ENCODE results near the gene CERS3. TPM values are rescaled to one million over a fixed set of nuclear protein-coding genes. Genes with fewer than 3 reads are reported as not detected.

CERS3 gene
- total and polyA plus RNA-seq, 2 donors (not counting 1 experiment from before 2014, with no cell fraction given): 0.12 to 0.34 TPM

GRCh38 chr15:100393008-100393407 is 135.7 kb downstream of the CERS3 start:
- Mint-ChIP-seq H3K4me3 (no peak overlapping the region), H3K27me3 (peaks cover 4% of the 10 kb centered on the region)

GRCh38 chr15:100385300-100386050 is 143.3 kb downstream of the CERS3 start:
- intact Hi-C loops (cut with micrococcal nuclease): no loop called here
- no peaks in the 10 kb centered on the region for H3K27me3 Mint-ChIP-seq
- ChIA-PET POLR2A (no interaction called here), CTCF (no interaction called here)
- Histone ChIP-seq H3K27ac (ENCODE audit: low read length in 2 of 2) (no peak overlapping the region), H3K9me3 (ENCODE audit: control extremely low read depth in 1 of 3, control insufficient read depth in 2 of 3, insufficient read depth in 1 of 3, low read length in 2 of 3) (peaks cover 0 to 45% (median 9%) of the 10 kb centered on the region in 3 donors), H3K4me1 (ENCODE audit: control insufficient read depth in 2 of 2, insufficient read depth in 2 of 2, low read length in 2 of 2) (no peaks in the 10 kb centered on the region), H4K20me1 (ENCODE audit: control insufficient read depth, insufficient read depth, low read length, poor library complexity, severe bottlenecking) (no peaks in the 10 kb centered on the region), H3K4me2 (replicated peaks; ENCODE audit: low read depth, low read length, poor library complexity, severe bottlenecking) (no peak overlapping the region), H3K9ac (ENCODE audit: low read length) (no peak overlapping the region), H3K4me3 (ENCODE audit: control extremely low read depth in 1 of 5, extremely low read depth in 1 of 5, insufficient read depth in 1 of 5, low read depth in 2 of 5, low read length in 4 of 5) (no peak overlapping the region), H2AFZ (ENCODE audit: insufficient read depth, low read depth, low read length, poor library complexity, severe bottlenecking) (no peak overlapping the region), H3K36me3 (replicated peaks in 1 of 2; ENCODE audit: control extremely low read depth in 1 of 2, control insufficient read depth in 1 of 2, extremely low read depth in 1 of 2, insufficient read depth in 2 of 2, low read length in 1 of 2) (no peaks in the 10 kb centered on the region), H3K79me2 (ENCODE audit: control insufficient read depth, insufficient read depth, low read length) (no peaks in the 10 kb centered on the region), H3K27me3 (replicated peaks in 1 of 4; ENCODE audit: control extremely low read depth in 1 of 4, control insufficient read depth in 3 of 4, insufficient read depth in 4 of 4, low read length in 3 of 4) (peaks cover 0 to 4% (median 0%) of the 10 kb centered on the region in 4 experiments)
- no peak for DNase-seq
- H3K27ac Mint-ChIP-seq: no peak overlapping the region
- no peak for TF ChIP-seq CTCF (IDR thresholded peaks at IDR 0.05)
- TF ChIP-seq EZH2 (IDR thresholded peaks at IDR 0.05; ENCODE audit: borderline replicate concordance, insufficient read depth, low read depth, low read length, poor library complexity, severe bottlenecking): no peak
- no peaks in the 10 kb centered on the region for H3K4me1 Mint-ChIP-seq
- no peak for ATAC-seq (ENCODE audit: low read depth)
- 100% methylated on average over 2 of the region's 3 CpGs for WGBS (ENCODE audit: insufficient coverage)
- no peak overlapping the region for H3K4me3 Mint-ChIP-seq
- H3K9me3 Mint-ChIP-seq (ENCODE audit: insufficient read depth): peaks cover 11% of the 10 kb centered on the region

More at GRCh38 chr15:100393008-100393407, 135.7 kb downstream of the CERS3 start:
- ChIA-PET CTCF (interaction anchor here (0.9 kb wide), 1 partner anchor 9 kb away, joined by 3 read pairs; no protein-coding TSS in a partner anchor), POLR2A (no interaction called here)
- Histone ChIP-seq H3K27me3 (replicated peaks in 1 of 4; ENCODE audit: control extremely low read depth in 1 of 4, control insufficient read depth in 3 of 4, insufficient read depth in 4 of 4, low read length in 3 of 4) (no peaks in the 10 kb centered on the region), H3K27ac (ENCODE audit: low read length in 2 of 2) (no peak overlapping the region), H4K20me1 (ENCODE audit: control insufficient read depth, insufficient read depth, low read length, poor library complexity, severe bottlenecking) (no peaks in the 10 kb centered on the region), H3K79me2 (ENCODE audit: control insufficient read depth, insufficient read depth, low read length) (no peaks in the 10 kb centered on the region), H3K36me3 (replicated peaks in 1 of 2; ENCODE audit: control extremely low read depth in 1 of 2, control insufficient read depth in 1 of 2, extremely low read depth in 1 of 2, insufficient read depth in 2 of 2, low read length in 1 of 2) (no peaks in the 10 kb centered on the region), H2AFZ (ENCODE audit: insufficient read depth, low read depth, low read length, poor library complexity, severe bottlenecking) (no peak overlapping the region), H3K4me3 (ENCODE audit: control extremely low read depth in 1 of 5, extremely low read depth in 1 of 5, insufficient read depth in 1 of 5, low read depth in 2 of 5, low read length in 4 of 5) (no peak overlapping the region), H3K4me2 (replicated peaks; ENCODE audit: low read depth, low read length, poor library complexity, severe bottlenecking) (no peak overlapping the region), H3K4me1 (ENCODE audit: control insufficient read depth in 2 of 2, insufficient read depth in 2 of 2, low read length in 2 of 2) (no peaks in the 10 kb centered on the region), H3K9ac (ENCODE audit: low read length) (no peak overlapping the region), H3K9me3 (ENCODE audit: control extremely low read depth in 1 of 3, control insufficient read depth in 2 of 3, insufficient read depth in 1 of 3, low read length in 2 of 3) (peaks cover 0 to 1% (median 0%) of the 10 kb centered on the region in 3 donors)
- WGBS (ENCODE audit: insufficient coverage): no CpG with 5 or more reads among the region's 2 CpGs
- no peaks in the 10 kb centered on the region for H3K9me3 Mint-ChIP-seq (ENCODE audit: insufficient read depth)
- intact Hi-C loops (cut with micrococcal nuclease): no loop called here
- H3K4me1 Mint-ChIP-seq: no peaks in the 10 kb centered on the region
- ATAC-seq (ENCODE audit: low read depth) (no peak), DNase-seq (no peak)
- H3K27ac Mint-ChIP-seq: no peak overlapping the region
- TF ChIP-seq EZH2 (IDR thresholded peaks at IDR 0.05; ENCODE audit: borderline replicate concordance, insufficient read depth, low read depth, low read length, poor library complexity, severe bottlenecking): no peak
